GM08714 (cell line): ENCODE data around the gene ARID1A.
A peak's percentile ranks its signal among the peaks of the same experiment; 100 is the strongest.
"Not testable (repeated sequence)": the region's sequence is repeated elsewhere in the genome, so short reads cannot be mapped to it uniquely, and the experiment has no call there.

Source experiments
- H3K4me3 ChIP-seq: fragments of 200-500 bp; sonication (Bioruptor generic); 2 replicates; pipeline ENCODE4 v1.5.1; 2014; ENCODE audit warnings: mild to moderate bottlenecking, low read length, inconsistent platforms
- ZNF274 ChIP-seq: IDR thresholded peaks from 2 replicates; pipeline ENCODE4 v1.6.1; 2012; ENCODE audit warnings: mild to moderate bottlenecking, low read depth, low read length

ARID1A gene

DNA sequence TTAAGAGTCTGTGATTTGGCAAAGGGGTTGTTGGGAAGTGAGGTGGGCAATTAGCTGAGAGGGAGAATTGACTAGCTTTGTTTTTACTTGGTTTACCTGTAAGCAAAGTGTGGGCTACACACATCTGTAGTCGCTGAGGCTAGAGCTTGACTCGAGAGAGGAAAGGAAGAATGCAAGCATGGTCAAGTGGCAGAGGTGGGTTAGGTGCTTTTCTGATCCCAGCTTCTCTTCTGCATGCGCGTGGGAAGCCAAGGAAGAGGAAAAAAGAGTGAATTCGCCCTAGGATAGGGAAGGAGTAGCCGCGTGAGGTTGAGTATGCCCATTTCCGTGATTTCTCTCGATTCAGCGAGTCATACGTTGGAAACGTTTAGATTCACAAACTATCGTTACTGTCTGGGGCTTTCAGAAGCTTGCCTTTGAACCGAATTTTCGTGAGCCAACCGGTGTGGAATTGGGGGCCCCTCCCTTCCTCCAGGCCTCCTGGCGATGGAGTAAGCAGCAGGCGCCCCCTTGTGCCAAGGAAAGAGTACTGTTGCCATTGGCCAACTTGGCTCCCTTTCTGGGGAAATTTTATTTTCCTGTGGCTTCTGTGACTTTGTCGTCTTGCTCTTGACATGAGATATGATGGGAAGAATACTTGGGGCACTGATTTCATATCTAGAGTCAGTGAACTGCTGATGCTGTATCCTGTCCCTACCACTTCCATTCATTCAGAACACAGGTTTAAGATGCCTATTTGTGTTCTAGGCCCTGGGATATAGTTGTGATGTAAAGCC is 93.2 kb downstream of the ARID1A start:
- no peak for TF ChIP-seq ZNF274
- H3K4me3 ChIP-seq: peak overlapping the region; percentile 70

DNA sequence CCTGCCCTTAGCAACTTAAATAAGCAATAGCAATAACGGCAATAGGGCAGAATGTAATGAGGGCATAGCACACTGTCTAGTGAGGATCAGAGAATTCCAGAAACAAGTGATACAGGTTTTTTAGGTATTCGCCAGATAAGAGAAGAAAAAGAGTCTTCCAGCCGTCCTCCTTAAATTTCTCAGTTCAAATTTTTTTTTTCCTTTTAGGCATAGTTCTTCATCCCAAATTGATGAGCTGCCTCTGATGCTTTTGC is 93.7 kb downstream of the ARID1A start:
- no peak overlapping the region for H3K4me3 ChIP-seq

DNA sequence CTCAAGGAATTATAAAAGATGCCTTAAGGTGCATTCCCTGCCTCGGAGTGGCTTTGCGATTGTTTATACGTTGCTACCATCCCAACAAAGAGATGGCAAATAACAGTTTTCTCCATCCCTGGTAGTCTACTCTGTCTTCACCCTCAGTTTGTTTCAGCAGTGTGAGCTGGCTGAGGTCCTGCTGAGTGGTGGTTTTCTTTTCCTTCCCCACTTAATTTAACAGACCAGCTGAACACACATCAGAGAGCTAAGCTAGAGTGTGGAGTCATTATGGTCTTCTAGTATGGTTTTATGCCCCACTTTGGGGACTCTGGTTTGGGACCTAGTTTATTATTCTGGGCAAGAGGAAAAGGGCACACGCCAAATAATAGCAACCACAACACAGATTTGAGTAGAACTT is 94.1 kb downstream of the ARID1A start:
- no peak for TF ChIP-seq ZNF274
- H3K4me3 ChIP-seq: no peak overlapping the region

More for the DNA sequence above, 93.7 kb downstream of the ARID1A start:
- no peak for TF ChIP-seq ZNF274

DNA sequence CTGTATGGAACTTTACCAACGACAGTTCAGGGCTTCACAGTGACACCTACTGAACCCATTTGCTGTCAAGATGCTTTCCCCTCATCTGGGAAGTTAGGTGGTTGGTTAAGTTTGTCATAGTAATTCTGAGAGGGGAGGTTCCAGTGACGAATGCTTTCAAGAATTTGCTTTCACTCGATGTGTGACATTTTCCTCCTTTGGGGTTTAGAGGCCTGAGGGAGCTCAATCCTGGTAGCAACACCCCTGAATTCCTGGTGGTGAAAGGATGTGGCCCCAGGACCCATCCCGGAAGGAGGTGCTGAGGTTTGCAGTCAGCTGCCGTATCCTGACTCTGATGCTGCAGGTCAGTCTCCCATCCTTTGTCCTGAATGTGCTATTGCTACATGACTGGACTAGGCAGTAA is 94.7 kb downstream of the ARID1A start:
- H3K4me3 ChIP-seq: no peak overlapping the region
- TF ChIP-seq ZNF274: no peak

DNA sequence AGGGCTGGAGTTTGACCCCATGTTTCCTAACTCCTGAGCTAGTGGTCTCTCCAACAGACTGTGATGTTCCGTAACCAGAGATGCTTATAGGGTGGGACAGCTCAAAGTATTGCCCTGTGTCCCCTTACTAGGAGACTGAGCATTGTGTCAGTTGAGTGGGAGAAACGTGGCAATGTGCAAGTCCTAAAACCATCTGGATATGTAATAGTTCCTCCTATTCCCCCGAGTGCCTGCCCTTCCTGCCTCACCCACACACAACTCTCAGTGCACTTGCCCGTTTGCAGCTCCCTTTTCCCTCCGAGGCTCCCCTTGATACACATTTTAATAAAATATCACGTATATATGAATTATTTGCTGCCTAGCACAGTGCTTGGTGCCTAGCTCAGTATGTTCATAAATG is 95.3 kb downstream of the ARID1A start:
- H3K4me3 ChIP-seq: no peak overlapping the region
- no peak for TF ChIP-seq ZNF274

DNA sequence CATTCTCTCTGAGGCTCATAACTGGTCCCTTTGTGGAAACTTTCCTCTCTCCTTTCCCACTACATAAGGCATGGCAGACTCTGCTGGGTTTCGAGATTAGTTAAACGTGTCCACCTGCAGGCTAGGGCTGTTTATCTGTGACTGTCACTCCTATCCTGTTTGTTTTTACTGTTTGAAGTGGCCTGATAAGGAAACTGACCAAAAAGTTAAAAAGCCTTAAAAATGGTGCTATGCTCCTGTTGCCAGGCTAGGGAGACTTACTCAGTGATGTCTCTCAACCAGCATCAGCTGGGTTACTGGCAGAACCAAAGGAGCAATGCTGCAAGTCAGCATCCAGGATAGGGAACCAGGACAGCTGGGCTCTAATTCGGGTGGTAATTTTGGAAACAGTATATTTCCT is 95.8 kb downstream of the ARID1A start:
- TF ChIP-seq ZNF274: no peak

DNA sequence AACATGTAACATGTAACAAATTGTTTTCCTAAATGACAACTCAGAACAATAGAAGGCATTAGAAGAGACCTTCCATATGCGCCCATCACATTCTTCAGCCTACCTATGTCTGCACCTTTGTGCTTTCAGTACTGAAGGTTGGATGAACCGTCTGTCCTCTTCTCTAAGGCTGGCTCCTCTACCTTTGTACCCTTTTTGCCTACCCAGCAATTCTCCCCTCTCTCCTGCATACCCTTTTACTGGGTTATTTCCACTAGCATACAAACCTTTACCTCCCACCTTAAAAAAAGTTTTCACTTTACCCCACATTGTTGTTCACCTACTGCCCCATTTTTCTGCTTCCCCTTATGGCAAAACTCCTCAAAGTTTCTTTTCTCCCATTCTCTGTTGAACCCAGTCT is 97.1 kb downstream of the ARID1A start:
- no peak overlapping the region for H3K4me3 ChIP-seq
- no peak for TF ChIP-seq ZNF274

More for the DNA sequence above, 95.8 kb downstream of the ARID1A start:
- H3K4me3 ChIP-seq: no peak overlapping the region

DNA sequence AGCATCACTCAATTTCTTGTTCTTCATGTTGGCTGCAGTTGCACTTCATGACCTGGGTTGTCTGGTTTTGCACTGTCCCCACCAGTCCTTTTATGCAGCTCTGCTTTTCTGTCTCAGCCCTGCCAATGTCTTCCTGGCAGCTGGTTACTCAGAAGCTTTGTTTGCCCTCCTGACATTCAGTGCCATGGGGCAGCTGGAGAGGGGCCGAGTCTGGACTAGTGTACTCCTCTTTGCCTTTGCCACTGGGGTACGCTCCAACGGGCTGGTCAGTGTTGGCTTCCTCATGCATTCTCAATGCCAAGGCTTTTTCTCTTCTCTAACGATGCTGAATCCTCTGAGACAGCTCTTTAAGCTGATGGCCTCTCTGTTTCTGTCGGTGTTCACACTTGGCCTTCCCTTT is 98.6 kb downstream of the ARID1A start:
- TF ChIP-seq ZNF274: no peak
- no peak overlapping the region for H3K4me3 ChIP-seq

DNA sequence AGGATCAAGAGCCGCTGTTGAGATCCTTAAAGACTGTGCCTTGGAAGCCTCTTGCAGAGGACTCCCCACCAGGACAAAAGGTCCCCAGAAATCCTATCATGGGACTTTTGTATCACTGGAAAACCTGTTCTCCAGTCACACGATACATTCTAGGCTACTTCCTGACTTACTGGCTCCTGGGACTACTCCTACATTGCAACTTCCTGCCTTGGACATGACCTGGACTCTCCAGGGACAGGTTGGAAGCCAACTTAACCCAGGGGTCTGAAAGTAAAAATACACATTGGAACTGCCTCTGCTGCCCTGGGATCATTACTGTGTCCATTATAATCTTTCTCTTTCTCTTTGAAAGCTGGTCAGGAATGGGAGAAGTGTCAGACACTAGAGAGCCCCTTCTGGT is 101.8 kb downstream of the ARID1A start:
- no peak for TF ChIP-seq ZNF274
- no peak overlapping the region for H3K4me3 ChIP-seq

DNA sequence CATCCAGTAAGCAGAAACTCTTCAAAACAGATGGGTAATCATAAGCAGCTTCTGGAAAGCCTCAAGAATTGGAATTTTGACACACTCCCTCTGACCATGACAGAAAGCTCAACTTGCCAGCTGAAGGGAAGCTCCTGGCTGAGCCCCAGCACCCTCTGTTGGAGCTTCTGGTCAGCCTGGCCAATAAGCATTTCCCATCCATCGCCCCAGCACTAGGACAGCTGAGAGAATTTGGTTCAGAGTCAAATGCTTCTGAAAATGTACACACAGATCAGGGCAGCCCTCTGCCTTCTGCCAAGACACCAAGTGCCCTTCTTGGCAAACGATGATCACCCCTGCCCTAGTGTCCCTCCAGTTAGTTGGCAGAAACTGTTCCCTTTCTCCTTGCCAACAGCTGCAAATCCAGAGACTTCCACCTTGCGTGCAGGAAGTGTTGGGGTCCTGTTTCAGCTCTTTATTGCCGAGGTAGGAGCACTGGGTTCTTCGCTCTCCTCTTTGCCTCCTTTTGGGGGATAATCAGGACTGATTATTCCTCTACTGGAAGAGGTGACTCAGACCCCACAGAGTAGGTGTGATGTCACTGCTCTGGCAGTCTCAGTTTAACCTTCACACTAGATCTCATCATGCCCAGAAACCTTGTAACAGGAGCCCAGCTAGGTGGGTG is 103.8 kb downstream of the ARID1A start:
- no peak overlapping the region for H3K4me3 ChIP-seq

DNA sequence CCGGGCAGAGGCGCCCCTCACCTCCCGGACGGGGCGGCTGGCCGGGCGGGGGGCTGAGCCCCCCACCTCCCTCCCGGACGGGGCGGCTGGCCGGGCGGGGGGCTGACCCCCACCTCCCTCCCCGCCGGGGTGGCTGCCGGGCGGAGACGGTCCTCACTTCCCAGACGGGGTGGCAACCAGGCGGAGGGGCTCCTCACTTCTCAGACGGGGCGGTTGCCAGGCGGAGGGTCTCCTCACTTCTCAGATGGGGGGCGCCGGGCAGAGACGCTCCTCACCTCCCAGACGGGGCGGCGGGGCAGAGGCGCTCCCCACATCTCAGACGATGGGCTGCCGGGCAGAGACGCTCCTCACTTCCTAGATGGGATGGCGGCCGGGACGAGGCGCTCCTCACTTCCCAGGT is 108.1 kb downstream of the ARID1A start:
- H3K4me3 ChIP-seq: not testable (repeated sequence)

More for the DNA sequence above, 103.8 kb downstream of the ARID1A start:
- no peak for TF ChIP-seq ZNF274

DNA sequence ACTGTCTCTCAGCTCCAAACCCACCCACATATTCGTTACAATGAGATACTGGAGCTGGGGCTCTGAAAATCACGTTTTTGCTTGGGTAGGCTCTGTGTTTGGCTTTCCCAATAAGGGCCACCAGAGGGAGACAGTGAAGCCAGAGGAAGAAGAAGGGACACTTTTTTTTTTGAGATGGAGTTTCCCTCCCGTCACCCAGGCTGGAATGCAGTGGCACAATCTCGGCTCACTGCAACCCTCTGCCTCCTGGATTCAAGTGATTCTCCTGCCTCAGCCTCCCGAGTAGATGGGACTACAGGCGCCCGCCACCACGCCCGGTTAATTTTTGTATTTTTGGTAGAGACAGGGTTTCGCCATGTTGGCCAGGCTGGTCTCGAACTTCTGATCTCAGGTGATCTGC is 114.3 kb downstream of the ARID1A start:
- not testable (repeated sequence) for H3K4me3 ChIP-seq

DNA sequence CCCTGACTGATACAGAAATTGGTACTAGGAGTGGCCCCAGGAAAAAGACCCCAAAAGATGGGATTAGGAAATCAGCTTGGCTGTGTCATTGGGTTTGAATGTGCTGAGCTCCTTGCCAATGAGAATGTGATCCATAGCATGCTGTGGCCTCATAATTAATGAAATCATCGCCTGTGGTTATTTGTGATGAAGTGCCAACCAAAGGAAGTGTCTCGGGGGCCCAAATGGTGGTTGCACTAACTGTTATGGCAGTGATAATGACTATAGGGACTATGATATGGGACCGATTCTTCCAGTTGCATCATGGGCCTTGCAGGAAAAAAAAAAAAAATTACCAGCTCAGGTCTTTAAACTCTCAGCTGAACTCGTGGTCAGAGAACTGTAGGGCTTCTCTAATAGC is 115.2 kb downstream of the ARID1A start:
- no peak overlapping the region for H3K4me3 ChIP-seq
- no peak for TF ChIP-seq ZNF274

DNA sequence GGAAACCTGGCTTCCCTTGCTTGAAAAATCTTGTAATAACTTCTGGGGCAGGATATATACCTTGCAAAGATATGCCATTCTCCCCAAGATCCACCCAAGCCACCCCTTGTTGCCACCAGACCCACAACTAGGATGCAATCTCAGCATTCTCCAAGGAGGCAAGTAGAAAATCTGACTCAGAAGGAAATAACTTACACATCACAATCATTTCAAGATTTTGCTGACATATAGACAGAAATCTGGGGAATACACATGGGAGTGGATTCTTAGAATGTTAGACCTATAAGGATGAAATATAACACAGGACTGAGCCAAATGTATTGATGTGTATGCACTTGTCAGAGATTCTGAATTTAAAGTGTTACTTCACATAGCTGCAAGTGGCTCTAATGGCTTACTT is 115.9 kb downstream of the ARID1A start:
- no peak overlapping the region for H3K4me3 ChIP-seq
- no peak for TF ChIP-seq ZNF274

DNA sequence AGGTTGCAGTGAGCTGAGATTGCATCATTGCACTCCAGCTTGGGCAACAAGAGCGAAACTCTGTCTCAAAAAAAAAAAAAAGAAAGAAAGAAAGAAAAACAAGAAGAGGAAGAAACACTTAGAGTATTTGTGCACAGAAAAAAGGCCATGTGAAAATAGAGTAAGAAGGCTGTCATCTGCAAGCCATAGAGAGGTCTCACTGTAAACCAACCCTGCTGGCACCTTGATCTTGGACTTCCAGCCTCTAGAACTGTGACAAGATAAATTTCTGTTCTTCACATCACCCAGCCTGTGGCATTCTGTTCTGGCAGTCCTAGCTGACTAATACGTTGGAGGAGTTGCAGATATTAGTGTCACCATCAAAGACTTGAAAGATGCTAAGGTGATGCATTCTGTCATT is 118.6 kb downstream of the ARID1A start:
- no peak for TF ChIP-seq ZNF274
- H3K4me3 ChIP-seq: no peak overlapping the region

DNA sequence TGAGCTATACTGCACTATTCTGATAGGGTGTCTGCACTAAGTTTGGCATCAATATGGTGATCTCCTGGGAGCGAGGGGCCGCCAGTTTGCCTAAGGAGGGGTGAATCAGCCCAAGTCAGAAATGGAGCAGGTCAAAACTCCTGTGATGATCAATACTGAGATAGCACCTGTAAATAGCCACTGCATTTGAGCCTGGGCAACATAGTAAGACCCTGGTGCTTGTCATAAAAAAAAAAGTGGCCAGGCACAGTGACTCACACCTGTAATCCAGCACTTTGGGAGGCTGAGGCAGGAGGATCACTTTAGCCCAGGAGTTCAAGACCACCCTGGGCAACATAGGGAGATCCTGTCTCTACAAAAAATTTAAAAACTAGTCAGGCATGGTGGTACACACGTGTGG is 119.1 kb downstream of the ARID1A start:
- TF ChIP-seq ZNF274: no peak
- no peak overlapping the region for H3K4me3 ChIP-seq

DNA sequence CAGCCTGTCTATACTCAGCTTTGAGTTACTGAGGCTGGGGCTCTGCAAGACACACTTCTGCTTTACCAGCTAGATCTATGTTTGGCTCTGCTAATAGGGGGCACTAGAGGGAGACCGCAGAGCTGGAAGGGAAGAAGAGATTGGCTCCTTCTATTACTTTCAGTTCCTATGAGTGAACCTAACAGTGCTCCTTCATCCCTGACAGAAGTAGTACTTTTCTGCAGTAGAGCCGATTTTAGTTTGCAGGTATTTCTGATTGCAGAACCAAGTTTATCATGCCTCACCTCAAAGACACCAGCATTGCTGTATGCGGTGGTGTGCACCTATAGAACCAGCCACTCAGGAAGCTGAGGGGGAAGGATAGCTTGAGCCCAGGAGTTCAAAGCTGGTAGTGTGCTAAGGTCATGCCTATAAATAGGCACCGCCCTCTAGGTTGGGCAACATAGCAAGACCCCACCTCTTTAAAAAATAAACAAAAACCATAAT is 125.0 kb downstream of the ARID1A start:
- TF ChIP-seq ZNF274: no peak

More for the DNA sequence above, 125.0 kb downstream of the ARID1A start:
- H3K4me3 ChIP-seq: peak overlapping the region; percentile 17; the same call in 1 of the 2 replicates
